Measurements from ENCODE around the gene SCD. TPM values are rescaled to one million over a fixed set of nuclear protein-coding genes. Genes with fewer than 3 reads are reported as not detected.
"Not testable (repeated sequence)": the region's sequence is repeated elsewhere in the genome, so short reads cannot be mapped to it uniquely, and the experiment has no call there.

SCD gene
- total RNA-seq: 13.2 TPM
- long read RNA-seq, full-length matches to known transcripts: 1 of 3 reads
- long read RNA-seq, partial matches to known transcripts: 0 of 3 reads
- long read RNA-seq, other reads (novel, unspliced or antisense): 2 of 3 reads

GRCh38 chr10:100346765-100347567 lies at the start of gene SCD:
SCD (plus strand) TSS chr10:100347233; CDS start chr10:100347505, 272 bp downstream.
- intact Hi-C loops (cut with micrococcal nuclease): no loop called here
- DNase-seq: peak; percentile 77
- peak; percentile 87 for ATAC-seq

GRCh38 chr10:100297242-100297641 lies 49.8 kb upstream of the SCD start:
- ATAC-seq (no peak), DNase-seq (no peak)
- intact Hi-C loops (cut with micrococcal nuclease): no loop called here

GRCh38 chr10:100301123-100301522 lies 45.9 kb upstream of the SCD start:
- intact Hi-C loops (cut with micrococcal nuclease); ATAC-seq; DNase-seq: not testable (repeated sequence)

- intact Hi-C loops (cut with micrococcal nuclease): no loop called here
- no peak for ATAC-seq
Observed at GRCh38 chr10:100303724-100304319, 43.2 kb upstream of the SCD start.

GRCh38 chr10:100304414-100304813 lies 42.6 kb upstream of the SCD start:
- no peak for DNase-seq
- intact Hi-C loops (cut with micrococcal nuclease): no loop called here
- ATAC-seq: no peak

More at GRCh38 chr10:100303724-100304319, 43.2 kb upstream of the SCD start:
- no peak for DNase-seq

GRCh38 chr10:100306861-100307260 lies 40.2 kb upstream of the SCD start:
- intact Hi-C loops (cut with micrococcal nuclease): no loop called here
- DNase-seq (no peak), ATAC-seq (no peak)

GRCh38 chr10:100307684-100308083 lies 39.3 kb upstream of the SCD start:
- no peak for ATAC-seq
- intact Hi-C loops (cut with micrococcal nuclease): no loop called here
- no peak for DNase-seq

- DNase-seq (no peak), ATAC-seq (no peak)
- intact Hi-C loops (cut with micrococcal nuclease): no loop called here
Observed at GRCh38 chr10:100311298-100311697, 35.7 kb upstream of the SCD start.

GRCh38 chr10:100315615-100316014 lies 31.4 kb upstream of the SCD start:
- ATAC-seq (no peak), DNase-seq (no peak)
- intact Hi-C loops (cut with micrococcal nuclease): no loop called here

- ATAC-seq (no peak), DNase-seq (no peak)
- intact Hi-C loops (cut with micrococcal nuclease): no loop called here
Observed at GRCh38 chr10:100318207-100318606, 28.8 kb upstream of the SCD start.

GRCh38 chr10:100319707-100320402 lies 27.2 kb upstream of the SCD start:
- ATAC-seq: no peak
- intact Hi-C loops (cut with micrococcal nuclease): no loop called here
- DNase-seq: no peak

GRCh38 chr10:100325158-100325557 lies 21.9 kb upstream of the SCD start:
- no peak for ATAC-seq
- no peak for DNase-seq
- intact Hi-C loops (cut with micrococcal nuclease): no loop called here

GRCh38 chr10:100327007-100327717 lies 19.9 kb upstream of the SCD start:
- intact Hi-C loops (cut with micrococcal nuclease): no loop called here
- peak; percentile 80 for ATAC-seq
- no peak for DNase-seq

- ATAC-seq: no peak
- DNase-seq: no peak
- intact Hi-C loops (cut with micrococcal nuclease): no loop called here
Observed at GRCh38 chr10:100327718-100328009, 19.4 kb upstream of the SCD start.

- intact Hi-C loops (cut with micrococcal nuclease): no loop called here
- DNase-seq: no peak
- no peak for ATAC-seq
Observed at GRCh38 chr10:100328198-100328597, 18.8 kb upstream of the SCD start.

- no peak for DNase-seq
- intact Hi-C loops (cut with micrococcal nuclease): no loop called here
- no peak for ATAC-seq
Observed at GRCh38 chr10:100330079-100330478, 17.0 kb upstream of the SCD start, which contains the start of gene PKD2L1. PKD2L1 (minus strand) TSS chr10:100330228; CDS start chr10:100330103, 125 bp downstream.

- ATAC-seq: no peak
- intact Hi-C loops (cut with micrococcal nuclease): no loop called here
- DNase-seq: no peak
Observed at GRCh38 chr10:100333106-100333505, 13.9 kb upstream of the SCD start.

- intact Hi-C loops (cut with micrococcal nuclease): loop anchor here (2.0 kb wide), 1 partner anchor 101 kb away; no protein-coding TSS in a partner anchor
- ATAC-seq: no peak
- no peak for DNase-seq
Observed at GRCh38 chr10:100333661-100334440, 13.2 kb upstream of the SCD start.

- ATAC-seq: no peak
- intact Hi-C loops (cut with micrococcal nuclease): loop anchor here (2.0 kb wide), 1 partner anchor 100 kb away; no protein-coding TSS in a partner anchor
- DNase-seq: no peak
Observed at GRCh38 chr10:100334762-100335161, 12.3 kb upstream of the SCD start.
